Upper lobe of left lung (tissue), 6 donors: ENCODE data around the gene C15orf40. TPM values are rescaled to one million over a fixed set of nuclear protein-coding genes. Genes with fewer than 3 reads are reported as not detected.

Experiments used
- ATAC-seq, 2 donors: fragments of 200-7000 bp; cut with Tn5 transposase; one replicate each; pipeline ENCODE4 v1.9.1; 2022; ENCODE audit warnings: mild to moderate bottlenecking in 2 of 2, moderate library complexity in 2 of 2; ENCODE audit not compliant: low FRiP score in 2 of 2
- DNase-seq, 2 donors: peaks; one replicate each; pipeline ENCODE4 v3.0.0-alpha.2; 2019 to 2020
- H3K27ac ChIP-seq, 4 donors: fragments of 200-600 bp; sonication (generic); one replicate each; pipeline ENCODE4 v1.5.1; 2016 to 2019
- H3K27me3 ChIP-seq, 4 donors: fragments of 200-600 bp; sonication (generic); one replicate each; pipeline ENCODE4 v1.5.1; 2017 to 2019
- H3K36me3 ChIP-seq, 4 donors: fragments of 200-600 bp; sonication (generic); one replicate each; pipeline ENCODE4 v1.5.1; 2016 to 2019
- H3K4me1 ChIP-seq, 4 donors: fragments of 200-600 bp; sonication (generic); one replicate each; pipeline ENCODE4 v1.5.1; 2018 to 2019
- H3K4me3 ChIP-seq, 4 donors: fragments of 200-600 bp; sonication (generic); one replicate each; pipeline ENCODE4 v1.5.1; 2017 to 2019; ENCODE audit warnings: mild to moderate bottlenecking in 2 of 4, moderate library complexity in 1 of 4
- H3K9me3 ChIP-seq, 4 donors: fragments of 200-600 bp; sonication (generic); one replicate each; pipeline ENCODE4 v1.5.1; 2018 to 2019
- CTCF ChIP-seq, 6 experiments: fragments of 450-650 bp in 4 of 6; fragments of 200-600 bp in 2 of 6; sonication (generic) in 2 of 6; IDR thresholded peaks; one replicate each; pipeline ENCODE4 v1.5.1; 2016 to 2019; ENCODE audit warnings: antibody characterized with exemption in 6 of 6
- EP300 ChIP-seq, 4 donors: sonication (generic); formaldehyde crosslinking; IDR thresholded peaks; one replicate each; pipeline ENCODE4 v1.5.1; 2017; ENCODE audit warnings: antibody characterized with exemption in 4 of 4, control low read depth in 2 of 4
- POLR2A ChIP-seq, 4 donors: fragments of 450-650 bp; IDR thresholded peaks; one replicate each; pipeline ENCODE4 v1.5.1; 2016 to 2017; ENCODE audit warnings: antibody characterized with exemption in 4 of 4, mild to moderate bottlenecking in 2 of 4
- POLR2AphosphoS5 ChIP-seq, 2 donors: sonication (generic); formaldehyde crosslinking; IDR thresholded peaks; one replicate each; pipeline ENCODE4 v1.5.1; 2017; ENCODE audit warnings: antibody characterized with exemption in 2 of 2
- WGBS, 2 donors: methylation state at CpG; one replicate each; pipeline ENCODE4 v1.1.5; 2017 to 2018; 5-methylcytosine and 5-hydroxymethylcytosine counted together
- total RNA-seq, 6 donors: library from RNA; depleted of rRNA in 4 of 6; stranded (reverse); fragments of >200 nt in 4 of 6; gene quantifications; one replicate each; pipeline versions ENCODE4 v1.1.0 to v1.2.1, GENCODE V29; 2016 to 2021
- donor health status: DM: no; HTN: no; CAD: no; lungs with moderate emphysema.
- donor health status: DM: no; HTN: yes; CAD: no; lungs with severe emphysema.

The C15orf40 gene
- total RNA-seq, 6 donors from 2014 or later: 8.6 to 27.5 (median 16.8) TPM

GRCh38 chr15:82977076-82977475 is 34.4 kb downstream of the C15orf40 start:
- WGBS, 2 donors: 81 to 100% methylated on average over 1 of the region's 1 CpG
- TF ChIP-seq POLR2A (IDR thresholded peaks at IDR 0.05) (no peak), EP300 (IDR thresholded peaks at IDR 0.05) (no peak), POLR2AphosphoS5 (IDR thresholded peaks at IDR 0.05) (no peak), CTCF (IDR thresholded peaks at IDR 0.05) (no peak)
- Histone ChIP-seq H3K4me3 (no peak overlapping the region), H3K27ac (no peak overlapping the region), H3K27me3 (no peaks in the 10 kb centered on the region), H3K4me1 (no peaks in the 10 kb centered on the region), H3K36me3 (no peaks in the 10 kb centered on the region), H3K9me3 (no peaks in the 10 kb centered on the region)
- DNase-seq: no peak
- no peak for ATAC-seq

GRCh38 chr15:82972990-82973389 is 38.4 kb downstream of the C15orf40 start:
- no peaks in the 10 kb centered on the region for H3K27me3 ChIP-seq
- ATAC-seq: no peak
- no peaks in the 10 kb centered on the region for H3K9me3 ChIP-seq
- no peak for DNase-seq
- no peak overlapping the region for H3K4me3 ChIP-seq
- H3K4me1 ChIP-seq: no peaks in the 10 kb centered on the region
- TF ChIP-seq CTCF (IDR thresholded peaks at IDR 0.05) (no peak), POLR2A (IDR thresholded peaks at IDR 0.05) (no peak), POLR2AphosphoS5 (IDR thresholded peaks at IDR 0.05) (no peak), EP300 (IDR thresholded peaks at IDR 0.05) (no peak)
- no peak overlapping the region for H3K27ac ChIP-seq
- 84 to 94% methylated on average over 1 of the region's 1 CpG for WGBS, 2 donors
- no peaks in the 10 kb centered on the region for H3K36me3 ChIP-seq

- no peaks in the 10 kb centered on the region for H3K36me3 ChIP-seq
- H3K4me1 ChIP-seq: no peaks in the 10 kb centered on the region
- no peak for DNase-seq
- no peak overlapping the region for H3K27ac ChIP-seq
- no peaks in the 10 kb centered on the region for H3K27me3 ChIP-seq
- no peaks in the 10 kb centered on the region for H3K9me3 ChIP-seq
- 67% methylated on average over 2 of the region's 2 CpGs for WGBS, 2 donors
- ATAC-seq: no peak
- TF ChIP-seq CTCF (IDR thresholded peaks at IDR 0.05) (no peak), POLR2AphosphoS5 (IDR thresholded peaks at IDR 0.05) (no peak), EP300 (IDR thresholded peaks at IDR 0.05) (no peak), POLR2A (IDR thresholded peaks at IDR 0.05) (no peak)
- no peak overlapping the region for H3K4me3 ChIP-seq
These were observed 40.0 kb downstream of the C15orf40 start for GRCh38 chr15:82971218-82971984.

GRCh38 chr15:82970696-82971095 is 40.7 kb downstream of the C15orf40 start:
- H3K4me3 ChIP-seq: no peak overlapping the region
- H3K36me3 ChIP-seq: no peaks in the 10 kb centered on the region
- H3K4me1 ChIP-seq: no peaks in the 10 kb centered on the region
- H3K27me3 ChIP-seq: no peaks in the 10 kb centered on the region
- no peaks in the 10 kb centered on the region for H3K9me3 ChIP-seq
- H3K27ac ChIP-seq: no peak overlapping the region
- WGBS, 2 donors: 63 to 69% methylated on average over 1 of the region's 1 CpG
- DNase-seq: no peak
- no peak for ATAC-seq
- TF ChIP-seq EP300 (IDR thresholded peaks at IDR 0.05) (no peak), POLR2AphosphoS5 (IDR thresholded peaks at IDR 0.05) (no peak), POLR2A (IDR thresholded peaks at IDR 0.05) (no peak), CTCF (IDR thresholded peaks at IDR 0.05) (no peak)
